HG03064 (cell line): ENCODE data around the gene FHDC1.

ENCODE experiments used
- ATAC-seq: cut with Tn5 transposase; IDR thresholded peaks from one replicate; pipeline ENCODE4 v1.9.1; 2021; ENCODE audit warnings: low read depth; ENCODE audit not compliant: unreplicated experiment

The FHDC1 gene

DNA sequence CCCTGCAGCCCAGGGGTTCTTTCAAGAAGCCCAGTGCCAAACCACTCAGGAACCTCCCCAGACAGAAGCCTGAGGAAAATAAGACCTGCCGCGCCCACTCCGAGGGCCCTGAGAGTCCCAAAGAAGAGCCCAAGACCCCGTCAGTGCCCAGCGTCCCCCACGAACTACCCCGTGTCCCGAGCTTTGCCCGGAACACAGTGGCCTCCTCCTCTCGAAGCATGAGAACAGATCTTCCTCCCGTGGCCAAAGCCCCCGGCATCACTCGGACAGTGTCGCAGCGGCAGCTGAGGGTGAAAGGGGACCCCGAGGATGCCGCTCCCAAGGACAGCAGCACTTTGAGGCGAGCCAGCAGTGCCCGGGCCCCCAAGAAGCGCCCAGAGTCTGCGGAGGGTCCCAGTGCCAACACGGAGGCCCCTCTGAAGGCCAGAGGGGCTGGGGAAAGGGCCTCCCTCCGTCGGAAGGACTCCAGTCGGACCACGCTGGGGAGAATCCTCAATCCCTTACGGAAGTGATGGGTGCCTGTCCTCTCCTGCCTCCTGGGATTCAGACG is 40.2 kb downstream of the FHDC1 start:
- no peak for ATAC-seq

DNA sequence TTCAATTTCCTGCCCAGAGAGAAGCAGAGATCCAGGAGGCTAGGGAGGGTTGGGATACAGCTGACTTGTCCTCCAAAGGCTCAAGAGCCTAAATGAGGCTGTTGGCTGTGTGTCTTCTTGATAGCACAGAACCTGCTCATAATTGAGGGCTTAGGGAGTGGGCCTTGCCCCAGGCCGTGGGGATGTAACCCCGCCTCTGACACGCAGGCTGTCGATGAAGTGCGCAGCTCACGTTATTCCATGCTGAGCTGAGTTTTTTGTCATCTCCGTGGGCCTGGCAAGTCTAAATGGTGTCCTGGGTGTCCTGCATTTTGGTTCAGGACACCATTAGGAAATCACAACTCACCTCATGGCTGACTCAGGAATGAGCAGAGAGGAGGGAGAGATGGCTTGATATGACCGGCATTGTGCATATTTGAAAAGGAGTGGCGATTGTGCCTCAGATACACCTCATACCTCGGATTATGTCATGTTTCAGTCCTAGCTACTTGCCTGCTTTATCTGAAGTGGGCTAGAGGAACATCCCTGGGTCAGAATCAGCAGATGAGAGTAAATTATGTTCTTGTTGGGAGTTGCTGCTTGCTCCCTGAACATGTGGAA is 43.7 kb downstream of the FHDC1 start:
- ATAC-seq: no peak

DNA sequence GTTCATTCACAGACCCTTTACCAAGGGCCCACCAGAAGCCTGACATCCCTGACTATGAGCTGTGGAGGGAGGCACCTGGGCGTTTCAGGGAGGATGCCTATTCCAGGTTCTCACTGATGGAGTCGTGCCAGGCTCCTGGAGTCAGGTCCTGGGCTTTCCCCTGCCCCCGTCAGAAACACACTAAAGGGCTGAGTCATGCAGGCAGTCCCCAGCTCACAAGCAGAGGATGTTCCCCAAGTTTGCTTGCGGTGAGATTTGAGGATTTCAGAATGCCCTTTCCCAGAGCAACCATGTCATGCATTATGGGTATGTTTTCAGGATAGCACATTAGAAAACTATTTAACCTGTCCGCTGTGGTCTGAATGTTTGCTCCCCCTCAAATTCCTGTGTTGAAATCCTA is 45.2 kb downstream of the FHDC1 start:
- no peak for ATAC-seq

DNA sequence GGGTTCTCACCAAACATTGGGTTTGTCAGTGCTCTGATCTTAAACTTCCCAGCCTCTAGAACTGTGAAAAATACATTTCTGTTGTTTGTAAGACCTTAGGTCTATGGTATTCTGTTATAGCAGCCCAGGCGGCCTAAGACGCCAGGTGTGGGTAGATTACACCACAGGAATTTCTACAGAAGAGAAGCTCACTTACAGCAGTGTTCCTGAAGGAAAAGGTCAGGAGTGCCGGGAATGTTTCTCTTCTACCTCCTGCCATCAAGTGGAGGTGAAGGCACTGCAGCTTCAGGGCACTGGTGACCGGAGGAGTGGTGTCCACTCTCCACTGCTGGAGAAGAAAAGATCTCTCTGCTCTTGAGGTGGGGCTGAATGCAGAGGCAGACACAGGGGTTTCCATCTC is 45.7 kb downstream of the FHDC1 start:
- ATAC-seq: no peak

DNA sequence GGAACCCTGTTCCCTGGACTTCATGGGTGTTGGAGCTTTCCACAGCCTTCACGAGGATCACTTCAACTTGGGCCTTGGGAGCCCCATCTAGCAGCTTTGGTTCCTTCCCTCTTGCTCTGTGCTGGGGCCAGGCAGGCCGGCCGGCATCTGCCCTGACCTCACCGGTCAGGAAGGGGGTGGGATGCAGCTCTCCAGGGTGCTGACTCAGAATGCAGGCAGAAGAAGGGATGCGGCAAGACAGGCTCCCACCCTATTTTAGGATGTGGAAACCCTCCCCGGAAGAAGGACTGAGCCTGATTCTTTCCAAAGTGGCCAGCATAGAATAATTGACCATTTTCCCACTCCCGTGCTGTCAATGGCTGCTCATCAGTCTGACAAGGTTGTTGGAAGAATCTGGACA is 47.1 kb downstream of the FHDC1 start:
- no peak for ATAC-seq

DNA sequence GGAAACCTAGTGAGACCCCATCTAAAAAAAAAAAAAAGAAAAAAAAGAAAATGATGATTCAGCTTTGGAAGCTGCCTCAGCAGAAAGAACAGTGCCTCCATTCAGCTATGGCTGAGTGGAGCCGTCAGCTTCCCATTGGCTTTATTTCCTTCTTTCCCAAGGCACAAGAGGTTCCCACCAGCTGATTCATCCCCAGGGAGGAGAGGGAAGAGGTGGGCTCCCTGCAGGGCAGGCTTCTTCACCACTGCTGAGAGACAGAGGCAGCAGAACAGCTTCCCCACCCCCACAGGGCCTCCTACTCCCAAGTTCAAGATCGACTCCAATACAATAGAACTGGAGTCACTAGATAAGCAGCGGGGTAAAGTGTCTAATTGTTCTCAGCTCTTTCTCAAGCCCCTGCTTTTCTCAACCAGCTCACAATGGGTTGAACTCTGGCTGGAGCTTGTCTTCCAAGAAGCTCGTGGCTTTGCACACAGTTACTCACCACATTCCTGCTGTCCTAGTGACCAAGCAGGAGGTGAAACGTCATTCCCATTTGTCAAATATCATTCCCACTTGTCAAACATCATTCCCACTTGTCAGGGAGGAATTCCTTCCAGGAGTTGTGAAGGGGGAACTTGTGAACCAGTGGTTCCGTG is 47.8 kb downstream of the FHDC1 start:
- ATAC-seq: no peak

DNA sequence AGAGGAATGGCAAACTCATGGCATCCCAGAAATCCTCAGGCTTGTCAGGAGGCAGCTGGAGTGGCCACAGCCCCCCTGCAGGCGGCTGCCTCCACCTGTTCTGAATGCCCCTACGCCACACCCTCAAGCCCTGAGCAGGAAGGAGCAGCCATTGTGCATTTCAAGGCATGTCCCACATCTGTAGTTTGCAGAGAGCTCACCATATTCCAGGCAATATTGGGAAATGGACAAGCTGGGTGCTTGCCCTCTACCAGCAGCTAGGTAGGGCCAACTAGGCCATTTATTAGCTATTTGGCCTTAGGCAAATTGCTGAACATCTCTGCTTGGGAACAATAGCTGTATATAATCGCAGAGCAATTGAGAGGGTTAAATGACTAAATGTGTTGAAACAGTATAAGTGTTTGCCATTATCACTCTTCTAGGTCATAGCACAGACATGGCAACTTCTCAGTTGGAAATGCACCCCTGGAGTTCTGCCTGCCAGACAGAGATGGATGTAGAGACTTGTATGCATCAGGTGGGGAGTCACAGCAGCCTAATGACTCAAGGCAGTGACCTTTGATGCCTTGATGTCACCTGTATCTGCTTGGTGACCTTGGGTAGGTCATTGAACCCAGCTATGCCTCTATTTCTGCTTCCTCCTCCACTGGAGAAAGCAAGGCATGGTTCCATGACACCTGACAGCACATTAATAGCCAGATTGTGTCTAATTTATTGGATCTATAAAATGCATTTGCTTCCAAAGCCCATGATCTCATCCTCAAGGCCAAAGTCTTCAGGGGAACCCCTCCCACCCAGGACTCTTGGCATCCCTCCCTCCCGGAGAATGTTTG is 52.8 kb downstream of the FHDC1 start:
- no peak for ATAC-seq

DNA sequence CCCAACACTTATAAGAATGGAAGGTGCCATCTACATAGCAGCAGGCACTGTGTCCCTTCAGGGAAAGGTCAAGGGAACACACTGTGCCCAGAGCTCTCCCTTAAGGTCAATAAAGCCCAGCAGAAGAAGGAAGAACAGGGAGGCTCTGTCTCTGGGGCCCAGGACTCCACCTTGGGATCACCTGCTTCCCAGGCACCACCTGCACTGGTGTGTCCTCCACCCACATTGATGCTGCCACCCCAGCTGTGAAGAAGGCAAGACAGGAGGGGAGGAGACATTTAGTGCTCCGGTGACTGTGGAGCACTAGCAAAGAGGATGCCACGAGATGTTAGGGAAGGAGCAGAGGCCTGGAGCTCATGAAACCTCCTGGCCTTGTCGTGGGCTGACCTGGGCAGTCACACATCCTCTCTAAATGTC is 53.4 kb downstream of the FHDC1 start:
- no peak for ATAC-seq

DNA sequence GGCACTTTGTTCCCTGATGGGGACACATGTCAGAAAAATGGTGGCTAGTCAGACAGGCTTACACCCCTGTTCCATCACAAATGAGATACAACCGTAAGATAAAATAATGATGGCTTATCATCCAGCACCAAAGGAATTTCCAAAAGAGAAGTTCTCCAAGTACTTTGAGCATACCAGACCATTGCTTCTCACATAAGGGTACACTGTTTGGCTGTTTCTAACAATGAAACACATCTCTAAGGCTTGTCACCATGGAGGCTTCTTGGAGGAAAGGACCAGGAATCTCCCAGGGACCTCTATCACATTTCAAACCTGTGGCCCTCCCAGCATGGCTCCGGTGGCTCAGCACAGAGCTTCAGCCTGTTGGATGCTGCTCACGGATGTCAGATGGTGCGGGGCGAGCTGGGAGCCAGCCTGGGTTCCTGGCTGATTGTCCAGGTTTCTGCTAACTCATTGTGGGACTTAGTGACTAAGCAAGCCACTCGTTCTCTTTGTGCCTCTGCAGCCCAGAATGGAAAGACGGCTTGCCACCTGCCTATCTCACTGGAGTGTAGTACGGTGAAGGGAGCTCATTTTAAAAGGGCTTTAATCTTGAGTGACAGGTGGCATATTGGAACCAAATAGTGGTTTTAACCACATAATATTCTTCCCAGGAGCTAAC is 54.5 kb downstream of the FHDC1 start:
- ATAC-seq: no peak

DNA sequence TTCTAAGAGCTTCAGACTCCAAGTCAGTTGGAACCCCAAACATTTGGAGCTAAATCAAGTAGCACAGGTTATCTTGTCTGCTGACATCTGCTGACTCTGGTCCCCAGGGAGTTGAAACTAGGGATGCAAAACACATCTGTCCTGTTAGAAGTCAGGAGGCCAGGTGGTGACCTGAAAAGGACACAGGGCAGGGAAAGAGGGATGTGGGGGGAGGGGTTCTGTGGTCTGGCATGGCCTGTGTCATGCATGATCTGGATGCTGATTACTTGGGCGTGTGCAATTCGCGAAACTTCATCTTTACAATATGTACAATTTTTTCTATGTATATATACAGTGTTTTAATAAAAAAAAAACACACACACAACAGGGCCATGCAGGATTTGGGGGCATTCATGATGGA is 55.3 kb downstream of the FHDC1 start:
- ATAC-seq: no peak

DNA sequence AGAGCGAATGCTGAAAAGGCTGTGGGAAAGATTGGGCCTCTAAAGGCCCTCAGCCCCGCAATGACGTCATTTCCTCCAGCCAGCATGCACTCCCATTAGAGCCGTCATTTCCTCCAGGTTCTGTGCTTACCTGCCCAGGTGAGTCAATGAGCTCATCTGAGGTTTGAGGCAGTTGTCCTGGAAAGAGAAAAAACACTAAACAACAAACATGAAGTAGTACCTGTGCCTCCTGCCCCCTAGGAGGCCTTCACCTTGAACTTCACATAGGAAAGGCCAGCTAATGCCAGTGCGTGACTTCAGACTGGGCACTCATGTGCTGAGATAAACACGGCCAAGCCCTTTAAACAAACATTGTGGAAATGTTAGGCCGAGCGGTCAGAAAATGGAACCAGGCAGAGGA is 55.9 kb downstream of the FHDC1 start:
- ATAC-seq: no peak

DNA sequence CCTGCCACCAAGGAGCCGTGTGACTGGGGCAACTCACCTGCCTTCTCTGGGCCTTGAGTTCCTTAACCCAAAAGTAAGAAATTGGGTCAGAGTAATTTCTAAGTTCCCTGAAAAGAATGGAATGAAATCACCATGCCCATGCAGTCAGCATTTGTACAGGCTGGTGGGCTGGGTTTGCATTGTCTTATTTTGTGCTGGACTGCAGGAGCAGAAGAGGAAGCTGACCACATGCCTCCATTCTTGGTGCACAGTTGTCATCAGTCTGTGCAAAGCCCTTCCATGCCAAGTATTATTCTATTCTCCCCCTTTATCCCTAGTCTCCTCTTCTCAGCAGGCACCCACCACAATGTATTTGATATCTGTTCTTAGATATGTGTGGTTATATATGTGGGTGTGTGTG is 56.3 kb downstream of the FHDC1 start:
- no peak for ATAC-seq

DNA sequence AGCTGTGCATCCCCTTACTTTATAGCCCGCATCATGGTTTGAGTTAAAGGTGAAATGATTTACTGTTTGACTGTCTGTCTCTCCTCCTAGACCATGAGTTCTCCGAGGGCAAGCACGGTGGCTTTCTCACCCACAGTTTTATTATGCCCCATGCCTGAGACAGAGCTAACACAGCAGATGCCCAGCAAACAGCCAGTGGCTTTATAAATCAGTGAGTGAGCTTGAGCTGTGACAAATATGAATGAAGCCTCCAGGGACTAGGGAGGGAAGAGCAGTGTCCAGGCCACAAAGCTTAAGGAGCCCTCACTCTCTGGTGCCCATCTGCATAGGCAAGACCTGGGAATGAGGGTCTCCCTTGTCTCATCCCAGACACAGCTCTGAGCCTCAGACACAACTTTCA is 57.9 kb downstream of the FHDC1 start:
- no peak for ATAC-seq

DNA sequence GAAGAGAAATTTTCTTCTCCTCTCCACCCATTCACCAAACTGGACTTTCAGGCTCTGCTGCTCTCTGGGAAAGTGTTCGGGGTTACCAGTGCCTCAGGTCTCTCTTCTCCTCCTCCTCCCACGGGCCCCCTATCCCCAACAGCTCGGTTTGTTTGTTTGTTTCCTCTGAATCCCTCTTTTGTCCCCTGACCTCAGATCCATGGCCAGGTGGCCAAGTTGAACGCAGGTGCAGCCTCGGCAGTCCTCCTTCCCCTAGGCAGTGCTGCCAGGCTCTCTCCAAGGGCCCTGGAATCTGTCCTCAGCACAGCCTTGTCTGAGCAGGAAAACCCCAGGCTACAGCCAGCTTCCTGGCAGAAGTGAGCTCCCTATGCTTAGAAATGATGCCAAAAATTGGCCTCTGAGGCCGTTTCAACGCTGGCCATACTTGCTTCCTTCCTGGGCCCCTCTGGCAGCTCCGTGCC is 60.0 kb downstream of the FHDC1 start:
- no peak for ATAC-seq

DNA sequence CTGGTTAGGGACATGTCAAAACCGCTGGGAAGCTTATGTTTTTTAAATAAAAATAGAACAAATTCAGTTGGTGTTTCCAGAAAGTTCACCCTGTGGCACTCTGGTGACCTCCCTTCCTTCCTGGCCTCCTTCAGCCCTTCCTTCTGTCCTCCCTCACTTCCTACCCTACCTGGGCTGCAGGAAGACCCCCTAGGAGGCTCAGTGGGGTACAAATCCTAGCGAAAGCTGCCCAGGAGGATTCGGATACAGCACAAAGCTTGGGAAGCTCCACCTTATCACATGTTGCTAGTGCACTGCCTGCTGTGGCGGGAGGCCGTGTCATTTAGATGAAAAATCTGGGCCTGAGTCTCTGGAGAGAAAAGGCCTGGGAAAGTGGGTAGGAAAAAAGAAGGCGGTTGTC is 60.5 kb downstream of the FHDC1 start:
- ATAC-seq: no peak

DNA sequence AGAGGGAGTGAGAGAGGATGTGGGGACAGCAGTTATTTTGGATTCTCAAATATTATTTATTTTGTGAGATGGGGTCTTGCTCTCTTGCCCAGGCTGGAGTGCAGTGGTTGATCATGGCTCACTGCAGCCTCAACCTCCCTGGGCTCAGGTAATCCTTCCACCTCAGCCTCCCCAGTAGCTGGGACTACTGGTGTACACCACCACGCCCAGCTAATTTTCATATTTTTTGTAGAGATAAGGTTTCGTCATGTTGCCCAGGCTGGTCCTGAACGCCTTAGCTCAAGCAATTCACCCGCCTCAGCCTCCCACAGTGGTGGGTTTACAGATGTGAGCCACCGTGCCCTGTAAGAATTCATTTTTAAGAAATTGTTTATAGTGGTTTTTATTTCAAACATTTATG is 61.2 kb downstream of the FHDC1 start:
- ATAC-seq: no peak

DNA sequence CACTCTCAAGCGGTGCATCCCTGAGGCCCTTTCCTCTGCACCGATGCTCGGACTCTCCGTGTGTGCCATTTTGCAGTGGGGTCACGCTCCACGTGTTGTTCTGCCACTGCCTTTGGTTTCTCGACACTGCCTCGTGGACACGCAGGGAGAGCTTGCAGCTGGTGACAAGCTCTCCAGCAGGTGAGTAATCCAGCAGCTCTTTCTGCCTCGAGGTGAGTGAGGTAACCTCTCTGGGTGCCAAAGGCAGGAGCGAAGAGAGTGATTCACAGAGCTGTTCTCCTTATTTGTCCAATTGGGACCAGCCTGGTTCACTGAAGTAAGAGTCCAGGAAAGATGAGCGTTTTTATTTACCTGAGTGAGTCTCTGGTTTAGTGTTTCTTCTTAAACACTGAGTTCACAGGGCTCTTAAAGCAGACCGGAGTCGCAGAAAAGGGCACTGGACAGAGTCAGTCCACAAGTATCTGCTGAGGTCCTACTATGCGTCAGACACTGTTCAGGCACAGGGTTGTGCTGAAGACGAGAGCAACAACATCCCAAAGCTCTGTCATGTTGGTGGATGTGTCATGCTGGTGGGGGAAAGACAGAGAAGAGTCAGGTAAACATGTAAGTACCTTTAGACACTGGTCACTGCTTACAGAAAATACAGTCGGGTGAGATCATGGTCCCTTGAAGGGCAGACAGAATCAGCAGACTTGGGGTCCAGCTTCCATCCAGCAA is 61.8 kb downstream of the FHDC1 start:
- ATAC-seq: no peak

DNA sequence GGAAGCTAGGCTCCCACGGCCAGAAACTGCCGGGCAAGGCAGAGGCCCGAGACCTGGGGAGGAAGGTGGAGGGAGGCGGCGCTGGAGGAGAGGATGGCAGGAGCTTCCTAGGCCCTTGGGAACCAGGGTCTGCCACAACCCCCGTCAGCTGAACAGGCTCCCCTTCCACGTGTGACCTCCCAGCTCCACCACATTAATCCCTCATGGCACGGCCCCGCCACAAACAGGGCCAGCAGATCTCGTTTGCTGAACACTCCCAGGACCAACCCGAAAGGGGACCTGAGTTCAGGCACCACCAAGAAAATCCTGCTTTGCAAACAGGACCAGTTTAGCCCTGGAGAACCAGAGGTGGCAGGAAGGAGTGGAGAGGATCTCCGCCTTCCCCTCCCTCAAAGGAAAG is 62.7 kb downstream of the FHDC1 start:
- no peak for ATAC-seq

DNA sequence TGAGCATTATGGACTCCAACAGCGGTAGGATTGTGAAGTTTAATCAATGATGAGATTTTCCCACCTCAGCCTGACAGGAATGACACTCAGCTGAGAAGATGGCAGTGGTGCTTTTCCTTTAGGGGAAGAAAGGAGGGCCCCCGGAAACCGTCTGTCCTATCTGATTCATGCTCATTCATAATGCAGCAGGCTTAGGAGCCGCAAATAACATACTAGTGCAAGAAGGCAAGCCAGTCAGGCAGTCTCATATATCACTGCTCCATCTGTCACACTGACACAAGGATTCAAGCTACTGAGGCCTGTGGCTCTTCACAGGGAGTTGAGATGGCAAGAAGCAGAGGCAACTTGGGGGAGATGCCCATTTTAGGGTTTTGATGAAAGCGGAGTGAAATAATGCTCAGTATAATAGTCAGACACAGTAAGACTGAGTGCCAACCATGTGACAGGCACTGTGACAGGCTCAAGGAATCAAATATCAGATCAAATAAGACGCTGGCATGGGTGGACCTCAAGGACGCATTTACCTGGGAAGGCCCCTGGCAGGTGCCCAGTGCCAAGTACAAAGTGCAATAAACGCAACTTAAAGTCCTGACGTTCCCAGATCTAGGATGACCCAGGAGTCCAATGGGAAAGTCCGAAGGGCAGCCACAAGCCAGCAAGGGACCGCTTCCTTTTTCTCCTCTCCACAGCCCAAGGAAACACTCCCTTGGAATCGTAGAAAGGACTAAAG is 63.4 kb downstream of the FHDC1 start:
- ATAC-seq: no peak

DNA sequence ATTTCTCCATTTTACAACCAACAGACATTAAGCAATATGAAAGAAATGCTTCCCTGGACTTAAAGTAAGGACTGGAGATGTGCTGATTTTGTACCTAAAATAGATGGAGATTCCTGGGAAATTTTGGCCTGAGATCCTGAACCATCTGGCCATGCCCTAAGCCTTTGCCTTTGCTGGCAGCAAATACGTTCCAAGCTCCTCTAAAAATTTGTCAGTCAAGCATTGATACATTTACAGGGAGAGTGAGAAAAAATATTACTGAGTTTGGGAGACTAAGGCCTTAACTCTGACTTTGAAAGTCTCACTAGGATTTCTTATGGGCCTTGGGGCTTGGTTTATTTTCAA is 63.9 kb downstream of the FHDC1 start:
- no peak for ATAC-seq
